NB4 (cell line): ENCODE measurements around the gene MYO16.
"Not testable (repeated sequence)": the region's sequence is repeated elsewhere in the genome, so short reads cannot be mapped to it uniquely, and the experiment has no call there.

Experiments
- DNase-seq: peaks from one replicate; pipeline ENCODE4 v3.0.0; 2010; ENCODE audit warnings: low read depth
- H3K4me3 ChIP-seq: one replicate; pipeline ENCODE4 v1.5.1; 2011; ENCODE audit warnings: mild to moderate bottlenecking, low read depth, low read length, moderate library complexity
- MYC ChIP-seq: IDR thresholded peaks from 2 replicates; pipeline ENCODE4 v1.6.1; 2011; ENCODE audit warnings: low read depth, low read length
- POLR2A ChIP-seq: IDR thresholded peaks from 2 replicates; pipeline ENCODE4 v1.6.1; 2011; ENCODE audit warnings: mild to moderate bottlenecking; ENCODE audit not compliant: insufficient read length; ENCODE audit errors: extremely low read depth
- TF ChIP-seq, protein P1 (sequence below): IDR thresholded peaks from one replicate; pipeline ENCODE4 v1.5.1; 2012; ENCODE audit warnings: low read depth, low read length
- TF ChIP-seq, protein P2 (sequence below): IDR thresholded peaks from 2 replicates; pipeline ENCODE4 v1.6.1; 2011; ENCODE audit warnings: low read depth, low read length

Gene MYO16

DNA sequence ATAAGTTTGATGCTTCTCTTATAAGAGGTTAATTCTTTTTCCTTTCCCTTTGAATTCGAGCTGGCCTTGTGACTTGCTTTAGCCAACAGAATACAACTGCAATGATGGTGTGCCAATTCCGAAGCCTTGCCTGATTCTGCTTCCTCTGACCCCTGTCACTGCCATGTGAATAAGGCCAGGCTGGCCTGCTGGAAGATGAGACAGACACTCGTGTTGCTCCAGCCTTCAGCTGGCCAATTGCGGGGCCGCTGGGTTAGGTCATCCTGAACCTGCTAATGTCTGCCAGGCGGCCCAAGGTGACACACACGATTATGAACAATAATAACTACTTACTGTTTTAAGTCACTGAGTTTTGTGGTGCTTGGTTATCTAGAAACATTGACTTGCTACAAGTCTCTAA is 352.0 kb downstream of the MYO16 start:
- DNase-seq: no peak
- H3K4me3 ChIP-seq: no peak overlapping the region
- TF ChIP-seq, protein P1, sequence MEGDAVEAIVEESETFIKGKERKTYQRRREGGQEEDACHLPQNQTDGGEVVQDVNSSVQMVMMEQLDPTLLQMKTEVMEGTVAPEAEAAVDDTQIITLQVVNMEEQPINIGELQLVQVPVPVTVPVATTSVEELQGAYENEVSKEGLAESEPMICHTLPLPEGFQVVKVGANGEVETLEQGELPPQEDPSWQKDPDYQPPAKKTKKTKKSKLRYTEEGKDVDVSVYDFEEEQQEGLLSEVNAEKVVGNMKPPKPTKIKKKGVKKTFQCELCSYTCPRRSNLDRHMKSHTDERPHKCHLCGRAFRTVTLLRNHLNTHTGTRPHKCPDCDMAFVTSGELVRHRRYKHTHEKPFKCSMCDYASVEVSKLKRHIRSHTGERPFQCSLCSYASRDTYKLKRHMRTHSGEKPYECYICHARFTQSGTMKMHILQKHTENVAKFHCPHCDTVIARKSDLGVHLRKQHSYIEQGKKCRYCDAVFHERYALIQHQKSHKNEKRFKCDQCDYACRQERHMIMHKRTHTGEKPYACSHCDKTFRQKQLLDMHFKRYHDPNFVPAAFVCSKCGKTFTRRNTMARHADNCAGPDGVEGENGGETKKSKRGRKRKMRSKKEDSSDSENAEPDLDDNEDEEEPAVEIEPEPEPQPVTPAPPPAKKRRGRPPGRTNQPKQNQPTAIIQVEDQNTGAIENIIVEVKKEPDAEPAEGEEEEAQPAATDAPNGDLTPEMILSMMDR: no peak
- TF ChIP-seq MYC (no peak), POLR2A (no peak)
- TF ChIP-seq, protein P2, sequence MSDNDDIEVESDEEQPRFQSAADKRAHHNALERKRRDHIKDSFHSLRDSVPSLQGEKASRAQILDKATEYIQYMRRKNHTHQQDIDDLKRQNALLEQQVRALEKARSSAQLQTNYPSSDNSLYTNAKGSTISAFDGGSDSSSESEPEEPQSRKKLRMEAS: no peak

DNA sequence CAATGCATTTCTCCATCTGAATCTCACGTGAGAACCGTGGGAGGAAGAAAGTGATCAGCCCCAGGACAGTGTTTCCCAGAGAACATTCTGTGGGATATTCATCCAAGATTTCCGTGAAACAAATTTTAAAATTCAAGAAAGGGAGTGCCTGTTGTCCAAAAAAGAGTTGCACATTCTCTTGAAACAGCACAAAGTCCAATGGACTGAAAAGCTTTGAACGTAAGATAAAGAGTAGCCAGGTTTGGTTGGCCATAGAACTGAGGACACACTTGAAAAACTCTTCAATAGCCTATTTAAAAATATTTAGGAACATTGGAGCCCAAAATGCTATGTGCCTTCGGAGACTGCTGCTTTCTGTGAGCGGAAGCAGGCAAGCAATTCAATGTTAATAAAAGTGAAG is 353.9 kb downstream of the MYO16 start:
- DNase-seq: no peak
- H3K4me3 ChIP-seq: no peak overlapping the region
- no peak for TF ChIP-seq MYC
- TF ChIP-seq POLR2A: no peak
- TF ChIP-seq, protein P2: no peak
- TF ChIP-seq, protein P1: no peak

DNA sequence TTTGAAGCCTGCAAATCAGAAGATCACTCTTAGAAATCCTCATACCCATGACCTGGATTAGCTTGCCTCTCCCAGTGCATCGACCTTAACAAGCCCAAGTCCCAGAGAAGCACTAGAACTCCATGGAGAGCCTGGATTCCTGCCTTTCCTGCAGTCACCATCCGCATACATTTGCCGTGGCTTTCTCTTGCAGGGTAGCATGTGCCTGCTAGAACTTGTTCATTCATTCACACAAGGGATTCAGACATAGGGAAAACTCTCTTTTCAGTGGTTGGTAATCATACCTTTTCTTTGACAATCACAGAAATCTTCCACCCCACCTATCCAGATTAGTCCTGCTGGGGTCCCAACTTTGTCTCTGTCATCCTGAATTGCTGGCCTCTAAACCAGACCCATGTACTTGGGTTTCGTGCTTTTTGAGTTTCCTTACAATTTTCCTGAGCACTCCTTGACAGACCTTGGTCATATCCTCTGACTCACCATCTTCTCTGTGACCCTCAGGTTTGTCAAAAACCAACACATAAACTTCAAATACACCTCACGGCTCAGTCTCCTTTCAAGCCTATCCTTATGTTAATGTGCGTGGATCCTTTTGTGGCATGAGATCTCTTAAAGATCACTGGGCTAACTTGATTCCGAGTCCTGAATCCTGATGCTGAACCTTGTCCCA is 355.0 kb downstream of the MYO16 start:
- no peak for DNase-seq
- no peak overlapping the region for H3K4me3 ChIP-seq
- TF ChIP-seq, protein P1: no peak
- TF ChIP-seq MYC: no peak
- TF ChIP-seq POLR2A: no peak
- TF ChIP-seq, protein P2: no peak

DNA sequence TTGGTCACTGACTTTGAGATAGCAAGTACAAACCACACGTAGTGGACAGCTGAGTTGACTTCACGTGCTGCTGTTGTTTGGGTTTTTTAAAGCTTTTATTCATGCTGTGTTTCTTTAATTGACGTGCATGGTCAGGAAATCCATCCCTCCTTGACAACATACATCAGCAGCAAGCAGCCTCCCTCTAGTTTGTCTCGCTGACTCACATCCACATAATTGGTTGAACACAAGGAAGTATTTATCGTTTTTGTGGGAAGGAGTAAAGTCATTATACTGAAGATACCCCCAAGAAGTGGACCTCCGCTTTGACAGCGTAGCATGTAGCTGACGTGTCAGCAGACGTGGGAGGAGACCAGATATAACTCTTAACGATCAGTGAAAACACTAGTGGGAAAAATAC is 355.8 kb downstream of the MYO16 start:
- DNase-seq: no peak
- TF ChIP-seq, protein P2: no peak
- TF ChIP-seq MYC: no peak
- TF ChIP-seq, protein P1: no peak
- no peak for TF ChIP-seq POLR2A
- no peak overlapping the region for H3K4me3 ChIP-seq

DNA sequence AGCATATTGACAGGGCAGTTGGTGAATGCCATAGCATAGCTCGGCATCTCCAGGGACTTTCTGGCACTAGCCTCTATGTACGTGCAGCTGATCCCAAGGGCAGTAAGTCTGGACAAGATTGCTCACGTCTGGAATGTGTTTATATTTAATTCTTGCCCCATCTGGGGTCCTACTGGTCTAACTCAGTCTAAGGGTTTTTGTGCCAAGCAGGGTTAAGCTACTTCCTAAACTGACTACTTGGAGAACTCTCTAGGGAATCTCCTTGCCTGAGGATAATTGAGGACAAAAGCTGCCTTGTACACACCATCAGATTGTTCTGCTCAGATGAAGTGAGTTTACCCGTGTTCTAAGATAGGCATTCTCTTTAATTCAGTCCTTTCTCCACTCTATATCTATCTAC is 358.1 kb downstream of the MYO16 start:
- no peak overlapping the region for H3K4me3 ChIP-seq
- TF ChIP-seq, protein P2: no peak
- TF ChIP-seq MYC (no peak), POLR2A (no peak)
- TF ChIP-seq, protein P1: no peak
- no peak for DNase-seq

DNA sequence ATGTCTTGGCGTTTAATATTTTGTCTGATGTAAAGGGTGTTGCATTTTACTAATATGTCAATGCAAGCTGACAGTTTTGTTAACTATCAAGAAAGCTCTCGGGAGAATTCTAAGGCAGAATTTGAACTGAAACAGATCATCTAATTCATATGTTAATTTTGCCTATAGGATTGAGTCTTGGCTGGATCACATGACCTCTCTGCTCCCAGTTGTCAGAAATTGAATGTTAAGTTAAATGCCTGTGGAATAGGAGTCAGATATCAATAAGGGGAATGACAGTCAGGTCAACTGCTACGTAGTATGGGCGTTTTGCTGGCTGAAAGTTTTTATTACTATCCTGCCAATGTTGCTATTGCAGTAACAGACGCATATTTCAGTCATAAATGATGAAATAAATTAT is 358.5 kb downstream of the MYO16 start:
- no peak overlapping the region for H3K4me3 ChIP-seq
- TF ChIP-seq MYC (no peak), POLR2A (no peak)
- TF ChIP-seq, protein P2: no peak
- TF ChIP-seq, protein P1: no peak
- DNase-seq: no peak

DNA sequence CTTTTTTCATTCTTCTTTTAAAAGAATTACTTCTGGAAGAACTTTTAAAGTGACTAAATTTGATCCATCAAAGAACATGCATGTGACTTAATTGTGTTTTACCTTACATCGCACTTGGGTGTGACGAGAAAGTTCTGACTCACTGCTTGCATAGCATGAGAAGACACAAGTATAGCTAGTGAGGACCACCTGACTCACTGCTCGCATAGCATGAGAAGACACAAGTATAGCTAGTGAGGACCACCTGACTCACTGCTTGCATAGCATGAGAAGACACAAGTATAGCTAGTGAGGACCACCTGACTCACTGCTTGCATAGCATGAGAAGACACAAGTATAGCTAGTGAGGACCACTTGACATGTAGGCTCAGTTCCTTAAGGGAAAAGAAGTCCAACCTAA is 362.0 kb downstream of the MYO16 start:
- not testable (repeated sequence) for DNase-seq, H3K4me3 ChIP-seq
